HG03342 (cell line): Measurements from ENCODE around the gene IFT122.
"Not testable (repeated sequence)": the region's sequence is repeated elsewhere in the genome, so short reads cannot be mapped to it uniquely, and the experiment has no call there.

Experiments
- ATAC-seq: cut with Tn5 transposase; IDR thresholded peaks from one replicate; pipeline ENCODE4 v1.9.1; 2021; ENCODE audit warnings: mild to moderate bottlenecking, moderate library complexity; ENCODE audit not compliant: unreplicated experiment

IFT122 gene

GRCh38 chr3:129530821-129531220 lies 90.8 kb downstream of the IFT122 start:
- ATAC-seq: no peak

GRCh38 chr3:129531699-129532098 lies 91.7 kb downstream of the IFT122 start:
- no peak for ATAC-seq

- no peak for ATAC-seq
Observed at GRCh38 chr3:129532261-129532660, 92.2 kb downstream of the IFT122 start.

GRCh38 chr3:129533406-129533805 lies 93.4 kb downstream of the IFT122 start:
- no peak for ATAC-seq

- ATAC-seq: no peak
Observed at GRCh38 chr3:129534428-129535027, 94.5 kb downstream of the IFT122 start.

- ATAC-seq: no peak
Observed at GRCh38 chr3:129535075-129535474, 95.1 kb downstream of the IFT122 start.

GRCh38 chr3:129536374-129536667 lies 96.3 kb downstream of the IFT122 start:
- no peak for ATAC-seq

GRCh38 chr3:129536804-129537203 lies 96.8 kb downstream of the IFT122 start:
- no peak for ATAC-seq

GRCh38 chr3:129539206-129539605 lies 99.2 kb downstream of the IFT122 start:
- ATAC-seq: no peak

GRCh38 chr3:129540776-129541516 lies 100.9 kb downstream of the IFT122 start:
- no peak for ATAC-seq

GRCh38 chr3:129542747-129543146 lies 102.7 kb downstream of the IFT122 start:
- ATAC-seq: no peak

- no peak for ATAC-seq
Observed at GRCh38 chr3:129543156-129543790, 103.2 kb downstream of the IFT122 start, which contains the start of gene H1-8. Gene H1-8 (plus strand): TSS chr3:129543175. CDS start chr3:129543219, 44 bp downstream.

GRCh38 chr3:129543999-129544398 lies 104.0 kb downstream of the IFT122 start:
- ATAC-seq: no peak

GRCh38 chr3:129545951-129546350 lies 105.9 kb downstream of the IFT122 start:
- not testable (repeated sequence) for ATAC-seq

- ATAC-seq: no peak
Observed at GRCh38 chr3:129547241-129547640, 107.2 kb downstream of the IFT122 start.

GRCh38 chr3:129548104-129548965 lies 108.3 kb downstream of the IFT122 start:
- no peak for ATAC-seq

GRCh38 chr3:129549006-129549800 lies 109.2 kb downstream of the IFT122 start:
- no peak for ATAC-seq

- no peak for ATAC-seq
Observed at GRCh38 chr3:129549805-129550204, 109.8 kb downstream of the IFT122 start.

- no peak for ATAC-seq
Observed at GRCh38 chr3:129552287-129553050, 112.4 kb downstream of the IFT122 start.

- no peak for ATAC-seq
Observed at GRCh38 chr3:129553171-129553570, 113.1 kb downstream of the IFT122 start.
